HepG2 (cell line): ENCODE results near the gene ST6GALNAC2. TPM values are rescaled to one million over a fixed set of nuclear protein-coding genes. Genes with fewer than 3 reads are reported as not detected.

ENCODE experiments used
- CHCHD3 ChIP-seq: sonication (generic); formaldehyde crosslinking; IDR thresholded peaks from 2 replicates; pipeline ENCODE4 v1.8.0; 2022; ENCODE audit warnings: mild to moderate bottlenecking, missing genetic modification reagents, moderate library complexity
- E2F2 ChIP-seq: sonication (generic); formaldehyde crosslinking; IDR thresholded peaks from 2 replicates; pipeline ENCODE4 v1.4.0; 2020; ENCODE audit warnings: missing genetic modification reagents, borderline replicate concordance
- ELF1 ChIP-seq: sonication (generic); formaldehyde crosslinking; IDR thresholded peaks from 2 replicates; pipeline ENCODE4 v1.4.0; 2020; ENCODE audit warnings: missing genetic modification reagents
- FOXA3 ChIP-seq: IDR thresholded peaks from 2 replicates; pipeline ENCODE4 v1.6.1; 2016; ENCODE audit warnings: missing genetic modification reagents, missing compliant biosample characterization
- GMEB1 ChIP-seq: sonication (generic); formaldehyde crosslinking; IDR thresholded peaks from 2 replicates; pipeline ENCODE4 v1.5.1; 2020; ENCODE audit warnings: missing genetic modification reagents, mild to moderate bottlenecking, borderline replicate concordance
- HOXA3 ChIP-seq: sonication (generic); formaldehyde crosslinking; IDR thresholded peaks from 2 replicates; pipeline ENCODE4 v1.5.0; 2020; ENCODE audit warnings: missing genetic modification reagents
- KMT2A ChIP-seq: sonication (generic); formaldehyde crosslinking; IDR thresholded peaks from 2 replicates; pipeline ENCODE4 v1.4.0; 2020; ENCODE audit warnings: missing genetic modification reagents
- MED1 ChIP-seq: sonication (generic); formaldehyde crosslinking; IDR thresholded peaks from 2 replicates; pipeline ENCODE4 v1.4.0; 2020; ENCODE audit warnings: missing genetic modification reagents
- MEIS2 ChIP-seq: sonication (generic); formaldehyde crosslinking; IDR thresholded peaks from 2 replicates; pipeline ENCODE4 v1.9.0; 2021; ENCODE audit warnings: mild to moderate bottlenecking, missing genetic modification reagents
- NBN ChIP-seq: fragments of 450-650 bp; conservative IDR thresholded peaks from 2 replicates; pipeline ENCODE4 v1.6.1; 2017
- PREB ChIP-seq: sonication (generic); formaldehyde crosslinking; IDR thresholded peaks from 2 replicates; pipeline ENCODE4 v1.4.0; 2020; ENCODE audit warnings: missing genetic modification reagents
- TGIF2 ChIP-seq: IDR thresholded peaks from 2 replicates; pipeline ENCODE4 v1.6.1; 2016; ENCODE audit warnings: control low read depth, missing compliant biosample characterization
- ZBTB7B ChIP-seq: sonication (generic); formaldehyde crosslinking; IDR thresholded peaks from 2 replicates; pipeline ENCODE4 v1.4.0; 2020; ENCODE audit warnings: missing genetic modification reagents
- ZFP41 ChIP-seq: sonication (generic); formaldehyde crosslinking; IDR thresholded peaks from 2 replicates; pipeline ENCODE4 v1.4.0; 2020; ENCODE audit warnings: mild to moderate bottlenecking, missing genetic modification reagents, borderline replicate concordance
- ZNF234 ChIP-seq: sonication (generic); formaldehyde crosslinking; conservative IDR thresholded peaks from 2 replicates; pipeline ENCODE4 v1.5.1; 2020; ENCODE audit warnings: mild to moderate bottlenecking, missing genetic modification reagents
- ZNF574 ChIP-seq: sonication (generic); formaldehyde crosslinking; IDR thresholded peaks from 2 replicates; pipeline ENCODE4 v1.4.0; 2020; ENCODE audit warnings: missing genetic modification reagents
- ZNF850 ChIP-seq: sonication (generic); formaldehyde crosslinking; conservative IDR thresholded peaks from 2 replicates; pipeline ENCODE4 v1.9.0; 2021; ENCODE audit warnings: mild to moderate bottlenecking, missing genetic modification reagents
- polyA plus RNA-seq, 8 experiments: library from polyadenylated mRNA; depleted of rRNA in 3 of 8; stranded (reverse) in 7 of 8; unstranded in 1 of 8; fragments of >200 nt; fragmentation: Illumina TruSeq in 4 of 8; extraction: Trizol in 4 of 8; gene quantifications; 2 replicates each; pipeline versions ENCODE4 v1.2.1 to v1.2.3, GENCODE V29; 2011 to 2016; ENCODE audit warnings: low read depth in 4 of 8, missing spikeins in 1 of 8, mixed read lengths in 1 of 8; ENCODE audit not compliant: insufficient read depth in 1 of 8
- total RNA-seq, 5 experiments: library from RNA; depleted of rRNA; stranded (reverse); fragments of >200 nt; fragmentation: Illumina TruSeq; extraction: Trizol; gene quantifications; 2 replicates each; pipeline ENCODE4 v1.2.3, GENCODE V29; 2016; ENCODE audit warnings: low read depth in 1 of 5

The ST6GALNAC2 gene
- total and polyA plus RNA-seq, 2 of the 13 experiments (the other 11 are each of a cell fraction or from before 2014, with no cell fraction given) = 0.12 to 0.49 TPM

GRCh38 chr17:76523084-76524037 lies 62.3 kb downstream of the ST6GALNAC2 start (continued):
- TF ChIP-seq E2F2 (CRISPR knock-in tag) = no peak
- TF ChIP-seq ZNF850 (CRISPR knock-in tag) = no peak
- TF ChIP-seq KMT2A (CRISPR knock-in tag) = peak; percentile 79
- no peak for TF ChIP-seq ZNF234 (CRISPR knock-in tag)
- 0 out of 2 replicates have a peak, but pooled peaks have one; percentile 51 for TF ChIP-seq PREB (CRISPR knock-in tag)
- peak; percentile 62; the same call in 1 of the 2 replicates for TF ChIP-seq MEIS2 (CRISPR knock-in tag)
- TF ChIP-seq ZNF574 (CRISPR knock-in tag) = peak; percentile 60; the same call in 1 of the 2 replicates
- TF ChIP-seq CHCHD3 (CRISPR knock-in tag) = no peak
- peak; percentile 28; the same call in 1 of the 2 replicates for TF ChIP-seq GMEB1 (CRISPR knock-in tag)
- TF ChIP-seq HOXA3 = peak; percentile 80
- 0 out of 2 replicates have a peak, but pooled peaks have one; percentile 41 for TF ChIP-seq ZFP41 (CRISPR knock-in tag)
- peak; percentile 80 for TF ChIP-seq ZBTB7B (CRISPR knock-in tag)
- TF ChIP-seq NBN = no peak
- TF ChIP-seq ELF1 (CRISPR knock-in tag) = 0 out of 2 replicates have a peak, but pooled peaks have one; percentile 39
- TF ChIP-seq FOXA3 (CRISPR knock-in tag) = peak; percentile 47; the same call in 1 of the 2 replicates
- TF ChIP-seq TGIF2 (CRISPR knock-in tag) = no peak
- peak; percentile 61; the same call in 1 of the 2 replicates for TF ChIP-seq MED1 (CRISPR knock-in tag)
